H9 (cell line): ENCODE measurements around the gene AMD1. TPM values are rescaled to one million over a fixed set of nuclear protein-coding genes. Genes with fewer than 3 reads are reported as not detected.

ENCODE experiments used
- DNase-seq: peaks from one replicate; pipeline ENCODE4 v3.0.0-alpha.2; 2017
- H2AFZ ChIP-seq: one replicate; pipeline ENCODE4 v1.6.1; 2013; ENCODE audit warnings: mild to moderate bottlenecking, low read length, control low read depth, moderate library complexity
- H2AK5ac ChIP-seq: 2 replicates; pipeline ENCODE4 v1.6.1; 2013; ENCODE audit warnings: low read length, control low read depth, mixed read lengths; ENCODE audit not compliant: insufficient read length
- H2BK120ac ChIP-seq: one replicate; pipeline ENCODE4 v1.6.1; 2013; ENCODE audit warnings: low read depth, mild to moderate bottlenecking, low read length, control low read depth, inconsistent platforms; ENCODE audit not compliant: poor library complexity, severe bottlenecking
- H2BK12ac ChIP-seq: 2 replicates; pipeline ENCODE4 v1.6.1; 2013; ENCODE audit warnings: low read length, control low read depth, mixed read lengths, low read depth; ENCODE audit not compliant: insufficient read length
- H2BK15ac ChIP-seq: 2 replicates; pipeline ENCODE4 v1.6.1; 2013; ENCODE audit warnings: low read depth, low read length, control low read depth
- H2BK20ac ChIP-seq: one replicate; pipeline ENCODE4 v1.6.1; 2013; ENCODE audit warnings: low read depth, mild to moderate bottlenecking, low read length, control low read depth, inconsistent platforms; ENCODE audit not compliant: poor library complexity, severe bottlenecking
- H2BK5ac ChIP-seq: 2 replicates; pipeline ENCODE4 v1.6.1; 2013; ENCODE audit warnings: low read length, control low read depth, mixed read lengths; ENCODE audit not compliant: insufficient read length
- H3K14ac ChIP-seq: 2 replicates; pipeline ENCODE4 v1.6.1; 2013; ENCODE audit warnings: low read length, control low read depth; ENCODE audit not compliant: insufficient read depth
- H3K18ac ChIP-seq: 2 replicates; pipeline ENCODE4 v1.6.1; 2013; ENCODE audit warnings: low read depth, mild to moderate bottlenecking, mixed read lengths, low read length, control low read depth; ENCODE audit not compliant: insufficient read length
- H3K23ac ChIP-seq: 2 replicates; pipeline ENCODE4 v1.6.1; 2013; ENCODE audit warnings: low read length, control low read depth, mixed read lengths, low read depth; ENCODE audit not compliant: insufficient read length
- H3K23me2 ChIP-seq: 2 replicates; pipeline ENCODE4 v1.6.1; 2013; ENCODE audit warnings: low read depth, mild to moderate bottlenecking, mixed read lengths, low read length, control low read depth; ENCODE audit not compliant: insufficient read length, poor library complexity, severe bottlenecking
- H3K27ac ChIP-seq: 2 replicates; pipeline ENCODE4 v1.5.1; 2013; ENCODE audit warnings: low read length, control low read depth, mixed read lengths, low read depth; ENCODE audit not compliant: insufficient read length
- H3K27me3 ChIP-seq: 2 replicates; pipeline ENCODE4 v1.6.1; 2013; ENCODE audit warnings: low read length, control low read depth, inconsistent platforms; ENCODE audit not compliant: insufficient read depth
- H3K4ac ChIP-seq: 2 replicates; pipeline ENCODE4 v1.6.1; 2013; ENCODE audit warnings: low read depth, mild to moderate bottlenecking, control low read depth, inconsistent platforms, low read length, moderate library complexity
- H3K4me1 ChIP-seq: 2 replicates; pipeline ENCODE4 v1.6.1; 2013; ENCODE audit warnings: low read length, control low read depth, inconsistent platforms; ENCODE audit not compliant: insufficient read depth
- H3K4me2 ChIP-seq: 2 replicates; pipeline ENCODE4 v1.6.1; 2013; ENCODE audit warnings: low read length, control low read depth, mixed read lengths; ENCODE audit not compliant: insufficient read length, insufficient read depth
- H3K56ac ChIP-seq: 2 replicates; pipeline ENCODE4 v1.6.1; 2013; ENCODE audit warnings: low read depth, mild to moderate bottlenecking, mixed read lengths, low read length, control low read depth; ENCODE audit not compliant: insufficient read length
- H3K79me1 ChIP-seq: 2 replicates; pipeline ENCODE4 v1.6.1; 2013; ENCODE audit warnings: low read depth, mild to moderate bottlenecking, moderate library complexity, low read length, control low read depth, inconsistent platforms; ENCODE audit not compliant: insufficient read depth, poor library complexity, severe bottlenecking
- H3K79me2 ChIP-seq: 2 replicates; pipeline ENCODE4 v1.6.1; 2013; ENCODE audit warnings: low read length, control low read depth, inconsistent platforms; ENCODE audit not compliant: insufficient read depth
- H3K9ac ChIP-seq: 2 replicates; pipeline ENCODE4 v1.6.1; 2013; ENCODE audit warnings: low read length, control low read depth, mixed read lengths; ENCODE audit not compliant: insufficient read length; ENCODE audit errors: extremely low read depth
- H3K9me3 ChIP-seq: one replicate; pipeline ENCODE4 v1.6.1; 2013; ENCODE audit warnings: low read depth, low read length, inconsistent platforms; ENCODE audit not compliant: control insufficient read depth
- H3T11ph ChIP-seq: one replicate; pipeline ENCODE4 v1.6.1; 2013; ENCODE audit warnings: mild to moderate bottlenecking, low read length, control low read depth, inconsistent platforms
- H4K20me1 ChIP-seq: one replicate; pipeline ENCODE4 v1.6.1; 2013; ENCODE audit not compliant: control insufficient read depth, insufficient read length, insufficient read depth
- H4K5ac ChIP-seq: 2 replicates; pipeline ENCODE4 v1.6.1; 2013; ENCODE audit warnings: low read depth, mild to moderate bottlenecking, mixed read lengths, low read length, control low read depth; ENCODE audit not compliant: insufficient read length
- H4K8ac ChIP-seq: replicated peaks from 2 replicates; pipeline ENCODE4 v1.6.1; 2013; ENCODE audit warnings: low read length, control low read depth, mixed read lengths, low read depth; ENCODE audit not compliant: insufficient read length
- H4K91ac ChIP-seq: 2 replicates; pipeline ENCODE4 v1.6.1; 2013; ENCODE audit warnings: low read depth, mild to moderate bottlenecking, moderate library complexity, mixed read lengths, low read length, control low read depth; ENCODE audit not compliant: insufficient read length
- H3K27ac Mint-ChIP-seq, 3 experiments: 2 replicates in 2 of 3; 3 replicates in 1 of 3; pipeline ENCODE4 v1.8.0; 2020 to 2021; ENCODE audit warnings: mixed read lengths in 3 of 3, mild to moderate bottlenecking in 1 of 3, moderate library complexity in 1 of 3
- H3K27me3 Mint-ChIP-seq: 2 replicates; pipeline ENCODE4 v1.8.0; 2021; ENCODE audit warnings: low read depth, mild to moderate bottlenecking, moderate library complexity, mixed read lengths
- H3K36me3 Mint-ChIP-seq, 3 experiments: 2 replicates in 2 of 3; 3 replicates in 1 of 3; pipeline ENCODE4 v1.8.0; 2020 to 2021; ENCODE audit warnings: low read depth in 3 of 3, mixed read lengths in 3 of 3; ENCODE audit not compliant: insufficient read depth in 1 of 3
- H3K4me1 Mint-ChIP-seq, 2 experiments: 2 replicates each; pipeline ENCODE4 v1.8.0; 2020; ENCODE audit warnings: mixed read lengths in 2 of 2
- H3K4me3 Mint-ChIP-seq, 2 experiments: 2 replicates in 1 of 2; 3 replicates in 1 of 2; pipeline ENCODE4 v1.8.0; 2020 to 2021; ENCODE audit warnings: mild to moderate bottlenecking in 2 of 2, mixed read lengths in 2 of 2, moderate library complexity in 1 of 2
- H3K9me3 Mint-ChIP-seq, 2 experiments: 2 replicates in 1 of 2; 3 replicates in 1 of 2; pipeline ENCODE4 v1.8.0; 2020; ENCODE audit warnings: mild to moderate bottlenecking in 2 of 2, mixed read lengths in 2 of 2, moderate library complexity in 1 of 2
- CTCF ChIP-seq: fragments of 200-600 bp; sonication (generic); conservative IDR thresholded peaks from 3 replicates; pipeline ENCODE4 v1.8.0; 2021; ENCODE audit warnings: antibody characterized with exemption, mild to moderate bottlenecking
- WGBS: extraction: QIAGEN DNeasy Blood & Tissue Kit; methylation state at CpG from one replicate; pipeline ENCODE4 v1.1.7; 2013; ENCODE audit warnings: missing lambda C conversion rate, low lambda C conversion rate, mixed read lengths; ENCODE audit not compliant: insufficient read length; ENCODE audit errors: extremely low coverage; 5-methylcytosine and 5-hydroxymethylcytosine counted together
- total RNA-seq: library from RNA; stranded (reverse); gene quantifications from 2 replicates; pipeline ENCODE4 v1.2.1, GENCODE V29; 2021

Gene AMD1
- total RNA-seq, 1 experiment from 2014 or later: 162 TPM

DNA sequence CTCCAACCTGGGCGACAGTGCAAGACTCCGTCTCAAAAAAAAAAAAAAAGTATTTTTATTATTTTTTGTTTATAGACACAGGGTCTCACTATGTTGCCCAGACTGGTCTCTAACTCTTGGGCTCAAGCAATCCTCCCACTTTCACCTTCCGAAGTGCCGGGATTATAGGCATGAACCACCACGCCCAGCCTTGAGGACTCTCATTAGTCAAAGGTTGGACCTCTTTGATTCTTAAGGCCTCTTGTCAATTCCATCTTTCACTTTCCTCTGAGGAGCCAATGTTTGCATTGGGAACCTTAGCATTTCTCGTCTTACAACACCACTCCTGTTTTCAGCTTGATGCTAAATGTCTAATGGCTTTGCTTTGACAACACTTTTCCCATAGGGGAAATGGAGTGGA, 43.2 kb upstream of the AMD1 start:
- H3K23me2 ChIP-seq: no peaks in the 10 kb centered on the region
- H3K27me3 ChIP-seq: no peaks in the 10 kb centered on the region
- no peak overlapping the region for H3K9ac ChIP-seq
- no peak overlapping the region for H3K27ac ChIP-seq
- no peak overlapping the region for H3K56ac ChIP-seq
- no peak overlapping the region for H3K14ac ChIP-seq
- H4K20me1 ChIP-seq: no peaks in the 10 kb centered on the region
- Mint-ChIP-seq H3K4me1 (no peaks in the 10 kb centered on the region), H3K27ac (no peak overlapping the region), H3K9me3 (no peaks in the 10 kb centered on the region), H3K36me3 (no peaks in the 10 kb centered on the region), H3K27me3 (no peaks in the 10 kb centered on the region), H3K4me3 (no peak overlapping the region)
- no peaks in the 10 kb centered on the region for H3K79me2 ChIP-seq
- no peak overlapping the region for H3K23ac ChIP-seq
- no peak overlapping the region for H4K91ac ChIP-seq
- no peak overlapping the region for H3K4me2 ChIP-seq
- no peak overlapping the region for H2BK120ac ChIP-seq
- H2BK15ac ChIP-seq: no peak overlapping the region
- H2AK5ac ChIP-seq: no peak overlapping the region
- H2AFZ ChIP-seq: no peak overlapping the region
- H2BK20ac ChIP-seq: no peak overlapping the region
- no peak for DNase-seq
- H3K4ac ChIP-seq: no peak overlapping the region
- no peaks in the 10 kb centered on the region for H3K9me3 ChIP-seq
- H3T11ph ChIP-seq: no peak overlapping the region
- H4K8ac ChIP-seq: no peak overlapping the region
- no peak overlapping the region for H4K5ac ChIP-seq
- no peaks in the 10 kb centered on the region for H3K79me1 ChIP-seq
- no peak overlapping the region for H2BK5ac ChIP-seq
- H3K18ac ChIP-seq: no peak overlapping the region
- H3K4me1 ChIP-seq: no peaks in the 10 kb centered on the region
- H2BK12ac ChIP-seq: no peak overlapping the region
- no CpG with 5 or more reads among the region's 6 CpGs for WGBS
- TF ChIP-seq CTCF: no peak
